ENCODE results near the gene CPEB2. TPM values are rescaled to one million over a fixed set of nuclear protein-coding genes. Genes with fewer than 3 reads are reported as not detected.
A peak's percentile ranks its signal among the peaks of the same experiment; 100 is the strongest.
"Not testable (repeated sequence)": the region's sequence is repeated elsewhere in the genome, so short reads cannot be mapped to it uniquely, and the experiment has no call there.

The CPEB2 gene
- total RNA-seq, 1 donor from 2014 or later: 12.4 TPM

- no peak for DNase-seq
These were observed 57.9 kb downstream of the CPEB2 start for GRCh38 chr4:15060213-15060612.

DNA sequence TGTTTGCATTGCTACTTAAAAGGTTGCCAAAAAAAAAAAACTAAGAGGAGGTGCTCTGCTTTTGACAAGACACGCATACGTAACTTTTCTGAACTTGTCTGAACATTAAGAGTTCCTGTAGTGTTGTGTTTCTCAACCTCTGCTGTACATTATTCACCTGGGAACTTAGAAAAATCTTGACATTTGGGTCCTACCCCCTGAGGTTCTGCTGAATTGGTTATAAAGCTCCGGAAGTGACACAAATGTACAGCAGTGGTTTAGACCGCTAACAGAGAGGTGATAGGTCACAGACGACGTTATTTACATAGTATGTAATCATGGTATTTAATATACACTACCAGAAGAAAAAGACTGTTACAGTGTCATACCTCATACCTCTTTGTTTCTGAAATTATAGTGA, 61.1 kb downstream of the CPEB2 start:
- no peak for DNase-seq

DNA sequence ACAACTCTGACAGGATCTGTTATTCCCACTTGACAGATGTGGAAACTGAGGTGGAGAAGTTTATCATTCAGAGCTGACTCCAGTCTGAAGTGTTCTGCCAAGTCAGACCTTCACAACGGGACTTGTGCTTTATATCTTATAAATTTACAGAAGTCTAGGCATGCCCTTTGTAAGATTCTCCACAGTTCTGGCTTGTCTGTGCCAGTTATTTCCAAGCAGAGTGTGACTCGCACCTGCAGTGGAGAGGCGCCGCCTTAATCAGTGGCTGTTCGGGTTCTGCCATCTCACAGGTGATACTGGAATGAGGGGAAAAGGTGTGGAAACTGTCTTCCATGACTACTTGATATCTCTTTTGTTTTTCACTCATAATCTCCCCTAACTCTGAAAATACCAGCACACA, 63.2 kb downstream of the CPEB2 start:
- DNase-seq: no peak

- DNase-seq: no peak
These were observed 63.9 kb downstream of the CPEB2 start for GRCh38 chr4:15066140-15066539.

DNA sequence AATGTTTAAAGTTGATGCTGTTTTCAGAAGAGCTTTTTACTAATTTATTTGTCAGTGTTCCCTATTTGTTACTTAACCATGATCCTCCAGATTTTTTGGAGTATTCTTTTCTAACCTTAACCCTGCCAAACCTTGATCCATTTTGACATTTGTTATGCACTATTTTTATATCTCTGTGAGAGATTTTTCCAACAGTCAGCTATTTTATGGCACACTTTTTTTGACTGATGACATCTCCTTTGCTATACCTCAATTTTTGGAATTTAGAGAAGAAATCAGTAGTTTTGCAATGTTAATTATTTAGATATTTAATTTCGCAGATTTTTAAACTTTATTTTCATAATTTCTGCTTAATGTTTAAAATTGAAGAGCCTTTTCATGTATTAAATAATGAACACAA, 66.0 kb downstream of the CPEB2 start:
- no peak for DNase-seq

DNA sequence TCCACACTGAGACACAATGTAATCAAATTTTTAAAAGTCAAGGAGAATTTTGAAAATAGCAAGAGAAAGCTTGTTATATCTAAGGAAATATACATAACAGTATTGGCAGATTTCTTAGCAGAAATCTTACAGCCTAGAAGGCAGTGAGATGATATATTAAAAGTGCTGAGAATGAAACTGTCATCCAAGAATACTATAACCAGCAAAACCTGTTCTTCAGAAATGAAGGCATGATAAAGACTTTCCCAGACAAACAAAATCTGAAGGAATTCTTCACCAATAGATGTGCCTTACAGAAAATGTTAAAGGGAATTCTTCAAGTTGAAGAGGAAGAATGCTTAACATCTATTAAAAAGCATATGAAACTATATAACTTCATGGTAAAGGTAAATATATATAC, 73.6 kb downstream of the CPEB2 start:
- DNase-seq: no peak

GRCh38 chr4:15077969-15078368, 75.7 kb downstream of the CPEB2 start:
- no peak for DNase-seq

DNA sequence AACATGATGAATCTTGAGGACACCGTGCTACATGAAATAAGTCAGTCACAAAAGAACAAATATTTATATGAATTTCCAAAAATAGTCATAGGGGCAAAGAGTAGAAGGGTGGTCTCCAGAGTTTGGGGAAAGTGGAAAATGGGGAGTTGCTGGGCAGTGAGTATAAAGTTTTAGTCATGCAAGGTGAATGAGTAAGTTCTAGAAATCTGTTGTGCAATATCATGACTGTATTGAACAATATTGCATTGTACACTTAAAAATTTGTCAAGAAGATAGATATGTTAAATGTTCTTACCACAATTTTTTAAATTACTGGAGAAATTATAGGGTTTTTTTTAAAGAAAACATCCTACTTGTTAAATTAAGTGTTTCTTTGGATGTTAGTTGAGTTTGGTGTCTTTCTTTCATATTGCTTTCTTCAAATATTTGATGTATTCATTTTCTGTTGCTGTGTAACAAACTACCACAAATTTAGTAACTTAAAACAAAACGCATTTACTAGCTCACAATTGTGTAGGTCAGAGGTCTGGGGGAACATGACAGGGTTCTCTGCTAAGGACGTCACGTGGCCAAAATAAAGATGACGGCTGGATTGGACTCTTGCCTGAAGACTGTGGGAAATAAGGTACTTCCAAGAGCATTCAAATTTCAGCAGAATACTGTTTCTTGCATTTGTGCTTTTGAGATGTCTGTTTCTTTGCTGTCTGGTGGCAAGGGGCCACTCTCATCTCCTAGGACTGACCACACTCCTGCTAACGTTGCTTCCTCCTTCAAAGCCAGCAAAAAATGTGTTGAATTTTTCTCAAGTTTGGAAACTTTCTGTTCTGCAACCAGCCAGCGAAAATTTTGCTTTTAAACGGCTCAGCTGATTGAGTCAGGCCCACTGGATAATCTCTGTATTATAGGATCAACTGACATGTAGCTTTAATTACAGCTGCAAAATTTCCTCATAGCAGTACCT, 76.7 kb downstream of the CPEB2 start:
- no peak for DNase-seq

DNA sequence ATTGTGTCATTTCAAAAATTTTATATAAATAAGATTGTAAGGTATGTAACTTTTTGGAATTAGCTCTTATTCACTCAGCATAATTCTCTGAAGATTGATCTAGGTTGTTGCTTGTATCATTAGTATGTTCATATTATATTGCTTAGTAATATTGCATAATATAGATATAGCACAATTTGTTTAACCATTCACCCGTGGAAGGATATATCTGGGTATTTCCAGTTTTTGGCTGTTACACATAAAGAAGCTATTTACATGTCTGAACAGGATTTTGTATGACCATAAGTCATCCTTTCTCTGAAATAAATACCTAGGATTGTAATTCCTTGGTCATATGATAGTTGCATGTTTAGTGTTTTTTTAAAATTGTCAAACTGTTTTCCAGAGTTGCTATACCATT, 82.5 kb downstream of the CPEB2 start:
- no peak for DNase-seq

- not testable (repeated sequence) for DNase-seq
These were observed 83.5 kb downstream of the CPEB2 start for GRCh38 chr4:15085762-15086161.

DNA sequence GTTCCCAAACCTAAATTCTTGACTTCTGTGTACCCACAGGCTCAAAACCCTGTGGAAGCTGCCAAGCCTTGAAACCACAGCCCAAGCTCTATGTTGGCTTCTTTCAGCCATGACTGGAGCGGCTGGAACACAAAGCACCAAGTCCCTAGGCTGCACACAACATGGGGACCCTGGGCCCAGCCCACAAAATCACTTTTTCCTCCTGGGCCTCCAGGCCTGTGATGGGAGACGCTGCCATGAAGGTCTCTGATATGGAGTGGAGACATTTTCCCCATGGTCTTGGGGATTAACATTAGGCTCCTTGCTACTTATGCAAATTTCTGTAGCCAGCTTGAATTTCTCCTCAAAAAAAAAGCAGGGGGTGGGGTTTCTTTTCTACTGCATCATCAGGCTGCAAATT, 84.0 kb downstream of the CPEB2 start:
- DNase-seq: not testable (repeated sequence)

GRCh38 chr4:15088394-15089035, 86.2 kb downstream of the CPEB2 start:
- DNase-seq: no peak

DNA sequence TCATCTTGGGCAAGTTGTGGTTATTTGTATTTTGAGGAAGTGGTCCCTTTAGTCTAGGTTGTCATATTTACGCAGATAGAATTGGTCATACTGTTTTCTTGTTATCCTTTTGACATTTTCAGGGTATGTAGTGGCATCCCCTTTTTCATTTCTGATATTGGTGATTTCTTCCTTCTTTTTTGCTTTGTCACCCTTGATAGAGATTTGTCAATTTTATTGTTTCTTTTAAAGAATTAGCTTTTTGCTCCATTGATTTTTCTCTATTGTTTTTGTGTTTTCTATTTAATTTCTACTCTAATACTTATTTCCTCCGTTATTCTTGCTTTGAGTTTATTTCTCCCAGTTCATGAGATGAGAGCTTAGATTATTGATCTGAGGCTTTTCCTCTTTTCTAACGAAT, 87.7 kb downstream of the CPEB2 start:
- no peak for DNase-seq

GRCh38 chr4:15100380-15100779, 98.1 kb downstream of the CPEB2 start:
- no peak for DNase-seq

DNA sequence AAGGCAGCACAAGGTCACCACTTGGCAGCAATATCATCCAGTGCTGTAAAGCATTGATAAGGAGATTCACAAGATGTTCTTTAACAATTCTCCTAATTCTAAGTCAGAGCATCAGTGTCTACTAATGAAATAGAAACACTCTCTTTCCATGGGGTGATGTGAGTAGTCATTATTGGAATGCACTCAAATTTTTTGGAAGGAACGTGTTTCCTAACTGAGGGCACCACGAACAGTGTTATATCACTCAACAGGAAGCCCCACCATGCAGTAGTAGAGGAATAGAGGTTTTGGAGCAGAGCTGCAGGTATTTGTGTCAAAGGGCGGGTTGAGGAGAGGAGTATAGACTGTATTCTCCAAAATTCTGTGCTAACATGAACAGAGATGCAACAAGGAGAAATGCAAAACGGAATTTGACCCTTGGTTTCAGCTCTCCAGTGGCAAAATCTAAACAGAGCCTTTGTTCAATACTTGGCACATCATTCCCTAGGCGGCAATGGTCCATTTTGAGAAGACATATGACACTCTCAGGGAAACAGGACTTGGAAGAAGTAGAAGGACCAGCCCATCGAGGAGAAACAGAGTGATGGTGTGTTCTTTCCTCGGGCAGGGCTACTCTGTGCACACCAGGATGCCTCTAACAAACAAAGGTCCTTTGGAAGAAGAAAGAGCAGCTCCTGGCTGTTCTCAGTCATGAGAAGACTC, 98.9 kb downstream of the CPEB2 start:
- DNase-seq: no peak

DNA sequence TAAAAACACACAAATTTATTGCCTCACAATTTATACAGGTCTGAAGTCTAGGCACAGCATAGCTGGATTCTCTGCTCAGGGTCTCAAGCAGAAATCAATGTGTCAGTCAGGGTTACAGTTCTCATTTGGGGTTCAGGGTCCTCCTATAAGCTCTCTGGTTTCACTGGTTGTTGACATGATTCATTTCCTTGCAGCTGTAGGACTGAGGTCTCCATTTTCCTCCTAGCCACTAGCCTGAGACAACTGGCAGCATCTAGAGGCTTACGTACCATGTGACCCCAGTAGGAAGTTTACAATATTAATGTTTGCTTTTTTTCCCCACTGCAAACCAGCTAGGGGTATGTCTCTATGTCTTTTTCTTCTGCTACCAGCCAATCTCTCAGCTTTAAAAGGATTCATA, 102.5 kb downstream of the CPEB2 start:
- peak; percentile 1 for DNase-seq

- DNase-seq: no peak
These were observed 104.1 kb downstream of the CPEB2 start for GRCh38 chr4:15106399-15106798.

DNA sequence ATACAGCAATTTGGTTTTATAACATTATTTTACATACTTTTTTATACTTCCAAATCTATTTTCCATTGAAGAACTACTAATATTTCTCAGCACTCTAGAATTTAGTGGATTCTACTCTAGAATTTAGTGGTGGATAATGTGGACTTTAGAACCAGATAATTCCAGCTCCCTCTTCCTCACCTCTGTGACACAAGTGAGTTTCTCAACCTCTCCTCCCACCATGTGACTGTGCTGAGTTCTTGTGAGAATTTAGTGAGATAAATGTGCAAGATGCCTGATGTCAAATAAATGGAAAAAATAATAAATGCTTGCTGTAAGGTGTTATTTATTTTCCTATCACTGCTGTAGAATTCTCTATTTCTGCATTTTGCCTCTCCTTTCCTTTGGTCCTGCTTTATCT, 107.3 kb downstream of the CPEB2 start:
- DNase-seq: no peak

DNA sequence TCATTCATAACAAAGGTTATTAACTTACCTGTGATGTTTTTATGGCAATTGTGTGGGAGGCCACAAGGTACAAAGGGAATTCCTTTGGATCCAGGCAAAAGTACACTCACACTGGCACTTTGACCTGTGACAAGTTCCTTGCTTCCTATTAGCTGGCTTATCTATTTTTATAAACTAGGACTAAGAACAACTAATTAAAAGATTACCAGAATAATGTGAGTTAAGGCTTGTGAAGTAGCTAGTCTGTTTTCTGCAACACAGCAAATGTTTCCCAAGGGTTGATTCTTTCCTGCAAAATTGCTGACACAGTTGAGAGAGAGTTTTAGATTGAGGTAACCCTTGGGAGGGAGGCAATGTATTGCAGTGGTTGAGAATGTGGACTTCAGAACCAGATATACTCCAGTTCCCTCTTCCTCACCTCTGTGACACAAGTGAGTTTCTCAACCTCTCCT, 107.9 kb downstream of the CPEB2 start:
- no peak for DNase-seq

DNA sequence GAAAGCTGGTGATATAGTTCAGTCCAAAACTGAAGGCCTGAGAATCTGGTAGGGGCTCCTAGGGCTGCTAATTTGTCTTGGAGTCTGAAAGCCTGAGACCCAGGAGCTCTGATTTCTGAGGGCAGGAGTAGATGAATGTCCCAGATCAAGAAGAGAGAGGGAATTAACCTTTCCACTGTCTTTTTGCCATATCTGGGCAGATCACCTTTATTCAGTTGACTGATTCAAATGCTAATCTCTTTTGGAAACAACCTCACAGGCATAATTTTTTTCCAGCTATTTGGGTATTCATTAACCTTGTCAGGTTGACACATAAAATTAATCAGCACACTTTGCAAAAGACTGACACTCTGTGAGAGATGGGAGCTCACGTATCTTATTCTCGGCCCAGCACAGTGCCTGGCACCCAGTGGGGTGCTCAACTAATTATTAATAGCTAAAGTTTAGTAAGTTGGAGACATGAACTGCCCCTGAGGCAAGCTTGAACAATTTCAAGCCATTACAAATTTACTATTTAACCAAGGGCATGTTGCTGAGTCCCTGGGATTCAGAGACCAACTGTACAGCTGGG, 114.3 kb downstream of the CPEB2 start:
- DNase-seq: no peak

GRCh38 chr4:15117270-15117946, 115.1 kb downstream of the CPEB2 start:
- no peak for DNase-seq

GRCh38 chr4:15118292-15118691, 116.0 kb downstream of the CPEB2 start:
- no peak for DNase-seq
